ENCODE results near the gene OSBPL3. TPM values are rescaled to one million over a fixed set of nuclear protein-coding genes. Genes with fewer than 3 reads are reported as not detected.

Gene OSBPL3
- total and polyA plus RNA-seq, 2 donors from 2014 or later, result 8.6 to 40.5 TPM

- Histone ChIP-seq H3K27me3 (ENCODE audit: control insufficient read depth, insufficient read depth, low read length) (no peaks in the 10 kb centered on the region), H3K27ac (ENCODE audit: low read depth in 2 of 2, low read length in 2 of 2) (no peak overlapping the region), H3K4me1 (ENCODE audit: control insufficient read depth in 2 of 3, insufficient read depth in 2 of 3, low read depth in 1 of 3, low read length in 3 of 3) (no peaks in the 10 kb centered on the region), H3K9me3 (ENCODE audit: control insufficient read depth in 2 of 3, insufficient read depth in 1 of 3, low read length in 3 of 3) (no peaks in the 10 kb centered on the region), H3K9ac (ENCODE audit: low read length in 3 of 3) (no peak overlapping the region), H3K4me3 (ENCODE audit: low read length in 3 of 3) (no peak overlapping the region), H3K36me3 (ENCODE audit: control insufficient read depth in 2 of 3, insufficient read depth in 3 of 3, low read length in 3 of 3) (no peaks in the 10 kb centered on the region)
- no peak for TF ChIP-seq CTCF (IDR thresholded peaks at IDR 0.05; ENCODE audit: borderline replicate concordance, extremely low read depth, insufficient read depth)
- FAIRE-seq (no peak), DNase-seq (no peak)
- intact Hi-C loops (cut with DNase I), result no loop called here
Observed at GRCh38 chr7:24870766-24871165, 109.2 kb downstream of the OSBPL3 start.

GRCh38 chr7:24869572-24869971 lies 110.4 kb downstream of the OSBPL3 start:
- DNase-seq, result no peak
- FAIRE-seq, result no peak
- no peak for TF ChIP-seq CTCF (IDR thresholded peaks at IDR 0.05; ENCODE audit: borderline replicate concordance, extremely low read depth, insufficient read depth)
- H3K27me3 ChIP-seq (ENCODE audit: control insufficient read depth, insufficient read depth, low read length), result no peaks in the 10 kb centered on the region
- no peak overlapping the region for H3K9ac ChIP-seq (ENCODE audit: low read length in 3 of 3)
- no peaks in the 10 kb centered on the region for H3K4me1 ChIP-seq (ENCODE audit: control insufficient read depth in 2 of 3, insufficient read depth in 2 of 3, low read depth in 1 of 3, low read length in 3 of 3)
- peaks cover 0 to 4% (median 0%) of the 10 kb centered on the region in 3 donors for H3K36me3 ChIP-seq (ENCODE audit: control insufficient read depth in 2 of 3, insufficient read depth in 3 of 3, low read length in 3 of 3)
- no peak overlapping the region for H3K27ac ChIP-seq (ENCODE audit: low read depth in 2 of 2, low read length in 2 of 2)
- intact Hi-C loops (cut with DNase I), result no loop called here
- H3K9me3 ChIP-seq (ENCODE audit: control insufficient read depth in 2 of 3, insufficient read depth in 1 of 3, low read length in 3 of 3), result no peaks in the 10 kb centered on the region
- no peak overlapping the region for H3K4me3 ChIP-seq (ENCODE audit: low read length in 3 of 3)

GRCh38 chr7:24868741-24869140 lies 111.2 kb downstream of the OSBPL3 start:
- no peak overlapping the region for H3K27ac ChIP-seq (ENCODE audit: low read depth in 2 of 2, low read length in 2 of 2)
- no peaks in the 10 kb centered on the region for H3K27me3 ChIP-seq (ENCODE audit: control insufficient read depth, insufficient read depth, low read length)
- DNase-seq, result no peak
- TF ChIP-seq CTCF (IDR thresholded peaks at IDR 0.05; ENCODE audit: borderline replicate concordance, extremely low read depth, insufficient read depth), result no peak
- no peaks in the 10 kb centered on the region for H3K4me1 ChIP-seq (ENCODE audit: control insufficient read depth in 2 of 3, insufficient read depth in 2 of 3, low read depth in 1 of 3, low read length in 3 of 3)
- no peak overlapping the region for H3K4me3 ChIP-seq (ENCODE audit: low read length in 3 of 3)
- H3K9me3 ChIP-seq (ENCODE audit: control insufficient read depth in 2 of 3, insufficient read depth in 1 of 3, low read length in 3 of 3), result no peaks in the 10 kb centered on the region
- intact Hi-C loops (cut with DNase I), result no loop called here
- FAIRE-seq, result no peak
- H3K36me3 ChIP-seq (ENCODE audit: control insufficient read depth in 2 of 3, insufficient read depth in 3 of 3, low read length in 3 of 3), result peaks cover 0 to 4% (median 0%) of the 10 kb centered on the region in 3 donors
- no peak overlapping the region for H3K9ac ChIP-seq (ENCODE audit: low read length in 3 of 3)

- Histone ChIP-seq H3K27me3 (ENCODE audit: control insufficient read depth, insufficient read depth, low read length) (no peaks in the 10 kb centered on the region), H3K9ac (ENCODE audit: low read length in 3 of 3) (no peak overlapping the region), H3K27ac (ENCODE audit: low read depth in 2 of 2, low read length in 2 of 2) (no peak overlapping the region), H3K4me1 (ENCODE audit: control insufficient read depth in 2 of 3, insufficient read depth in 2 of 3, low read depth in 1 of 3, low read length in 3 of 3) (peaks cover 0 to 2% (median 0%) of the 10 kb centered on the region in 3 donors), H3K36me3 (ENCODE audit: control insufficient read depth in 2 of 3, insufficient read depth in 3 of 3, low read length in 3 of 3) (peaks cover 0 to 6% (median 0%) of the 10 kb centered on the region in 3 donors), H3K4me3 (ENCODE audit: low read length in 3 of 3) (no peak overlapping the region), H3K9me3 (ENCODE audit: control insufficient read depth in 2 of 3, insufficient read depth in 1 of 3, low read length in 3 of 3) (no peaks in the 10 kb centered on the region)
- no peak for TF ChIP-seq CTCF (IDR thresholded peaks at IDR 0.05; ENCODE audit: borderline replicate concordance, extremely low read depth, insufficient read depth)
- FAIRE-seq (no peak), DNase-seq (no peak)
- intact Hi-C loops (cut with DNase I), result no loop called here
Observed at GRCh38 chr7:24866004-24866615, 113.9 kb downstream of the OSBPL3 start.

Measured in kidney (tissue), 14 donors.